SK-N-MC (cell line): ENCODE measurements around the gene RASAL1.

Experiments
- DNase-seq: peaks from one replicate; pipeline ENCODE4 v3.0.0-alpha.2; 2011; ENCODE audit warnings: low read depth, low spot score
- H3K27ac ChIP-seq: fragments of 200-600 bp; sonication (generic); 2 replicates; pipeline ENCODE4 v1.5.1; 2016; ENCODE audit warnings: mixed run types
- H3K36me3 ChIP-seq: fragments of 200-600 bp; sonication (generic); 2 replicates; pipeline ENCODE4 v1.6.1; 2017; ENCODE audit warnings: antibody characterized with exemption, low read length, mixed read lengths; ENCODE audit not compliant: insufficient read depth
- H3K4me3 ChIP-seq: fragments of 200-600 bp; sonication (generic); 2 replicates; pipeline ENCODE4 v1.5.1; 2016
- H3K9ac ChIP-seq: fragments of 200-600 bp; sonication (generic); 2 replicates; pipeline ENCODE4 v1.8.0; 2017; ENCODE audit warnings: mixed run types, mixed read lengths; ENCODE audit not compliant: insufficient read length
- H3K9me3 ChIP-seq: fragments of 200-600 bp; sonication (generic); 2 replicates; pipeline ENCODE4 v1.6.1; 2017; ENCODE audit warnings: low read depth, mild to moderate bottlenecking, antibody characterized with exemption, low read length, moderate library complexity, mixed read lengths
- EZH2 ChIP-seq: fragments of 200-600 bp; sonication (generic); IDR thresholded peaks from one replicate; pipeline ENCODE4 v1.6.1; 2017; ENCODE audit warnings: antibody characterized with exemption
- FOXP2 ChIP-seq: optimal IDR thresholded peaks from 2 replicates; pipeline ENCODE3; 2011; ENCODE audit warnings: mild to moderate bottlenecking, moderate library complexity; ENCODE audit not compliant: insufficient read depth; ENCODE audit errors: extremely low read length, control extremely low read depth
- POLR2AphosphoS5 ChIP-seq: IDR thresholded peaks from 2 replicates; pipeline ENCODE4 v1.6.1; 2012; ENCODE audit warnings: mild to moderate bottlenecking, low read depth, low read length, borderline replicate concordance

RASAL1 gene

DNA sequence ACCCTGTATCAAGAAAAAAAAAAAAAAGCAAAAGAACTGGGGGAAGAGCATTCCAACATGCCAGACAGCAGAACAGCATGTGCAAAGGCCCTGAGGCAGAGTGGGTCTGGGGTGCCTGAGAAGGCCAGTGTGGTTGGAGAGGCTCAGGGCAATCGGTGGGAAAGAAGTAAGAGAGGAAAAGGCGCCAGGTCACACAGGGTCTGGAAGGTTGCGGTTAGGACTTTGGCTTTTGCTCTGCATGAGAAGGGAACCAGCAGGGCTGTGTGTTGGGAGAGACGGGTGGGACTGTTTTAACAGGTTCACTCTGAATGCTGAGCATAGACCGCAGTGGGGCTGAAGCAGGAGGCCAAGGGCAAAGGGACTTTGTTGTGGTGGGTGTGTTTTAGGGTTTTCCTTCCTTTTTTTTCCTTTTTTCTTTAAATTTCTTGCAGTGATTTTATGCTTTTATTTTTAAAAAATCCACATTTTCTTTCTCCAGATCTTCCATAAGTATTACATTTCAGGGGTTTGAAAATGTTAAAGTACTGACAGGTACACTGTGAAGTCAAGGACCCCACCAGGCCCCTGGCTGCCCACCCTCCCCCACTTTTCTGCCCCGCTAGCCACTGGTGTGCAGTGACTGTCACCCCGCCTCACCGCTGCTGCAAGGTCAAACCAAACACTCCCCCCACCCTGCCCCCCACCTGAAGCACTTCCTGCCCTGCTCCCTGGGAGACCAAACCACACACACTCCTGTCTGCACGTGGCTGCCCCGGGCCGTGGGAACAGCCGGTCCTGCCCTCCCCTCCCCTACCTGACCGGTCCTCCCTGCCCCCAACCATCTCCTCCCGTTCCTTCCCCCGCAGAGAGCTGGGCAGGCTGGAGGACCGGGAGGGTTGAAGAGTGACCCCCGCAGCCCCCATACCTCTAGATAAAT, 49.1 kb downstream of the RASAL1 start:
- H3K9ac ChIP-seq = no peak overlapping the region
- no peaks in the 10 kb centered on the region for H3K9me3 ChIP-seq
- no peak overlapping the region for H3K27ac ChIP-seq
- H3K36me3 ChIP-seq = no peaks in the 10 kb centered on the region
- no peak overlapping the region for H3K4me3 ChIP-seq
- TF ChIP-seq FOXP2 (no peak), POLR2AphosphoS5 (no peak), EZH2 (no peak)
- no peak for DNase-seq

GRCh38 chr12:113083863-113084435, 51.6 kb downstream of the RASAL1 start:
- no peak for DNase-seq
- Histone ChIP-seq H3K27ac (no peak overlapping the region), H3K4me3 (no peak overlapping the region), H3K36me3 (no peaks in the 10 kb centered on the region), H3K9me3 (no peaks in the 10 kb centered on the region), H3K9ac (no peak overlapping the region)
- no peak for TF ChIP-seq POLR2AphosphoS5
- TF ChIP-seq FOXP2 = no peak
- no peak for TF ChIP-seq EZH2

- no peaks in the 10 kb centered on the region for H3K36me3 ChIP-seq
- no peak overlapping the region for H3K9ac ChIP-seq
- H3K4me3 ChIP-seq = no peak overlapping the region
- TF ChIP-seq EZH2 (no peak), FOXP2 (no peak), POLR2AphosphoS5 (no peak)
- no peak for DNase-seq
- no peaks in the 10 kb centered on the region for H3K9me3 ChIP-seq
- no peak overlapping the region for H3K27ac ChIP-seq
These were observed 52.9 kb downstream of the RASAL1 start for GRCh38 chr12:113082486-113083148.

DNA sequence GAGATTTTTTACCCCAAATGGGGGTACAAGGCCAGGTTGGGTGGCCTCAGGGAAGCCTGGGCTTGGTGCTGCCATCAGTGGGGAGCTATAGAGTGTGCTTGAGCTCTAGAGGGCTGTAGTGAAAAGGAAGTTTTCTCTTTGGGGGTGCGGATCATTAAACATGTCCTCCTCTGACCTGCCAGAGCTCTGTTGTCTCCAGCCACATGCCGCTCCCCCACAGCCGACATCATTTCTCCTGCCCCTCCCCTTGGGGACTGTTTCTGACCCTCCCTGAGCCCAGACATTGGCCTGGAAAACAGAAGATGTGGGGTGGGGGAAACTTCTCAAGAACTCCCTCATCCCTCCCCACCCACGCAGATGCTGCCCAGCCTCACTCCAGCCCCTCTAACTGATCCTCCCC, 53.7 kb downstream of the RASAL1 start:
- no peak for DNase-seq
- Histone ChIP-seq H3K9ac (no peak overlapping the region), H3K9me3 (no peaks in the 10 kb centered on the region), H3K27ac (no peak overlapping the region), H3K36me3 (no peaks in the 10 kb centered on the region), H3K4me3 (no peak overlapping the region)
- TF ChIP-seq POLR2AphosphoS5 (no peak), FOXP2 (no peak)

- TF ChIP-seq EZH2 = no peak
- no peak for TF ChIP-seq POLR2AphosphoS5
- TF ChIP-seq FOXP2 = no peak
- H3K9me3 ChIP-seq = no peaks in the 10 kb centered on the region
- no peak overlapping the region for H3K9ac ChIP-seq
- no peak overlapping the region for H3K4me3 ChIP-seq
- DNase-seq = no peak
- no peak overlapping the region for H3K27ac ChIP-seq
- H3K36me3 ChIP-seq = no peaks in the 10 kb centered on the region
These were observed 57.7 kb downstream of the RASAL1 start for GRCh38 chr12:113077859-113078255.

- Histone ChIP-seq H3K9me3 (no peaks in the 10 kb centered on the region), H3K36me3 (no peaks in the 10 kb centered on the region), H3K27ac (no peak overlapping the region), H3K4me3 (no peak overlapping the region), H3K9ac (no peak overlapping the region)
- DNase-seq = no peak
- TF ChIP-seq POLR2AphosphoS5 (no peak), FOXP2 (no peak), EZH2 (no peak)
These were observed 58.3 kb downstream of the RASAL1 start for GRCh38 chr12:113077057-113077858.

- Histone ChIP-seq H3K9ac (no peak overlapping the region), H3K36me3 (no peaks in the 10 kb centered on the region), H3K9me3 (no peaks in the 10 kb centered on the region), H3K4me3 (no peak overlapping the region), H3K27ac (no peak overlapping the region)
- DNase-seq = no peak
- TF ChIP-seq POLR2AphosphoS5 (no peak), FOXP2 (no peak), EZH2 (no peak)
These were observed 60.4 kb downstream of the RASAL1 start for GRCh38 chr12:113075137-113075683.
